GM19023 (cell line): Measurements from ENCODE around the gene DACH1.
"Not testable (repeated sequence)": the region's sequence is repeated elsewhere in the genome, so short reads cannot be mapped to it uniquely, and the experiment has no call there.

ENCODE experiments used
- ATAC-seq: cut with Tn5 transposase; IDR thresholded peaks from one replicate; pipeline ENCODE4 v1.9.1; 2021; ENCODE audit warnings: mild to moderate bottlenecking, moderate library complexity; ENCODE audit not compliant: unreplicated experiment

DACH1 gene

DNA sequence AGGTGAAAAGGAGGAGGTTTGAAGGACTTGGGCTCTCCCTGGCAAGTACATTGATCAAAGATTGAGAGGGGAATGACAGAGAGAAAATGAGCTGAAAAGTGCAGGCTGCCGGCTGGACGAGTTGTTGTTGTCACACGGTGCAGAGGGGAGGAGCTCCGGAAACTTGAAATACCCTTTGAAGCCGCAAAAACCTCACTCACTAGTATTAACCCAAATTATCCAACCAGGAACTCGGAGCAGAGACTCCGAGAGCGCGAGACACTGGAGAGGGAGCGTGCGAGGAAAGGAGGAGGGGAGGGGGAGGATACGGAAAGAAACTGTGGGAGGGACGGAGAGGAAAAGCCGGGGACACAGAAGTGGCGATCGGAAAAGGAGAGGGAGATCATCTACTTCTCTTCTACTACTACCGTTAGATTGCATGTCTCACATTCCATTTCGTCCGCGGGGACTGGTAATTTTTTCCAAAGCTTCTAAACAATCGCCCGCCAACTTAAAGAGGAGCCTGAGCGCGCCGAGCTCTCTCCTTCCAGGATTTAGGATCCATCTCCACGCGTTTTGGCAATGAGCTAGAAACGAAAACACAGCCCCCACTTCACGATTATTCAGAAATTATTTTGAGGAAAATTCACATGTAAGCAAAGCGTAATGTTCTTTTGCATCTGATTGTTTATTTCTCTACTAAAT, at the start of gene DACH1:
DACH1 (minus strand) TSS at position 74 of the 684 bp plus-strand sequence.
- ATAC-seq = no peak

DNA sequence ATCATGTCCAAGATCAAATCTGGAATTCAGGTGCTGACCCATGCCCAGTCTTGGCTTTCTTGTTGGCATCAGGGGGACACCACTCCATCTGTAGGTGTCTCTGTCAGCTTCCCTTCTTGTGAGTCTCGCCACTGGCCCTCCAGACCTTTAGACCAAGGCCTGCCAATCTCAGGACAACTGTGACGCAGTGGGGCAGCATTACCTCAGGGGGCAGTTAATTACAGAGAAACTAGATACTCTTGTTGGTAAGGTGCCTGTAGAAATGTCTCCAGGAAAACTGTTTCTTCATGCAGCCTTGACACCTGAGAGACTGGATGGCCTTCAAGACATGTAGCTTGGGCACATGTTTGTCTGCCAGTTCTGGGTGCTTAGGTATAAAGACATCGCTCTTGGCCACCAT, 46.7 kb upstream of the DACH1 start:
- no peak for ATAC-seq

DNA sequence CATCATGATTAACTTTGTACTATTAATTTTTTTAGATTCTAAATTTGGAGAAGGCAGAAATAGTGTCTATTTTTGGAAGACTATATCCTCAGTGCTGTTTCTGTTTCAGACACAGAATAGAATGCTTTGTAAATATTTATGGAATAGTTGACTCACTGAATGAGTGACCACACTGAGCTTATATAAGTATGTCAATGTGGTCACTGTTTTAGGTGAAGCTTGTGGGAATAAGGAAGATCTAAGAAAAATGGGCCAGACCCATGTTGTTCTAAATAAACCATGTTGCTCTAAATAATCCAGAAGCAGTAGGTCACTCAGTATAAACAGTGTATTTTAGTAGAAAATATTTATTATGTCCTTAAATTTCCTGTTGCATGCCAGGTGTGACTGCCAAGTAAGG, 45.5 kb upstream of the DACH1 start:
- no peak for ATAC-seq

DNA sequence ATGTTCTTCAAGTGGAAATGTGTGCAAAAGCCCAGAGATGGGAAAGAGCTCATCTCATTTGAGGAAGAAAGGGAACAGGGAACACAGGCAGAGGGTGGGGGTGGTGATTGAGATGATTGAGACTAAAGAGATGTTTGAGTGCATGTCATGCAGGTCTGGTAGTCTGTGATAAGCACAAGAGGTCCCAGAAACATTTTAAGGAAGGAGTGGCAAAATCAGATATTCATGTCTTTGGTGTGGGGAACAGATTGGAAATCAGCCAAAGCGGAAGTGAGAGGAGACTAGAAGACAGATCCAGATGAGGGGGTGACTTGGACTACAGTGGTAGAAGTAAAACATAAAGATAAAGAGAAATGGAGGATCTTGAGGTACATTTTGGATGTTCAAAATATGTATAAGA, 39.4 kb upstream of the DACH1 start:
- ATAC-seq = no peak

DNA sequence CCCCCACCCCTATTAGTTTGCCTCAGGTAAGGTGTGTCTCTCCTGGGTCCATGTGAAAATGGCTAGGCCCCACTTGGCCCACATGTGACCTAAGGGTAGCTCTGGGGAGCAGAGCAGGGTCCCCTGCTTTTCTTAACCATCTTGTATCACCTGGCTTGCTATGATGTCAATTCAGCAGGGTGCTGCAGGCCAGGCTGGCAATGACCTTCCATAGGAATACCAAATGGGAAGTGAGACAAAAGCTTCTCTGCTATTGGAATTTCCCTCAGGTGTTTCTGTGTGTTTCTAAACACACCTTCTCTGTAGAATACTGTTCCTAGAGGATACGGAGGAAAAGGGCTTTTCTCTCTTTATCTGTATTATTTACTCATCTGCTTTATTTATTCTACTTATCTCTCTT, 35.7 kb upstream of the DACH1 start:
- ATAC-seq = no peak

DNA sequence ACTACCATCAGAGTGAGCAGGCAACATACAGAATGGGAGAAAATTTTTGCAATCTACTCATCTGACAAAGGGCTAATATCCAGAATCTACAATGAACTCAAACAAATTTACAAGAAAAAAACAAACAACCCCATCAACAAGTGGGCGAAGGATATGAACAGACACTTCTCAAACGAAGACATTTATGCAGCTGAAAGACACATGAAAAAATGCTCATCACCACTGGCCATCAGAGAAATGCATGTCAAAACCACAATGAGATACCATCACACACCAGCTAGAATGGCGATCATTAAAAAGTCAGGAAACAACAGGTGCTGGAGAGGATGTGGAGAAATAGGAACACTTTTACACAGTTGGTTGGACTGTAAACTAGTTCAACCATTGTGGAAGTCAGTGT, 26.5 kb upstream of the DACH1 start:
- ATAC-seq = not testable (repeated sequence)

DNA sequence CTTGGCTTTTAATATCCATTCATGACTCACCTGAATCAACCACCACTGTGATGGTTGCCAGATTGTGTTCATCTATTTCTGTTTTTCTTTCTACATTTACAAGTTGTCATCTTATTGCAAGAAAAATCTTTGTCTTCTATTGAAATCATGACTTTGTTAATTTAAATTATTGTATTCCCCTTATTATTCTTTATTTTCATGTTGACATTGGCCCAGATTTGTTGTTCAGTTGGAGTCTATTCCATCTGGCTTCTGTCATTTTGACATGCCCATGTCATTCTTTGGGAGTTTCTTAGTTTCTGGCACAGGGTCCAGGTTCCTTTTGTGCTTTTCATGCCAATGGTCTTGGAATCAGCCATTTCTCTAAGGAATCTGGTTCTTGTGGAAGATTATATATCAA, 19.9 kb upstream of the DACH1 start:
- no peak for ATAC-seq

DNA sequence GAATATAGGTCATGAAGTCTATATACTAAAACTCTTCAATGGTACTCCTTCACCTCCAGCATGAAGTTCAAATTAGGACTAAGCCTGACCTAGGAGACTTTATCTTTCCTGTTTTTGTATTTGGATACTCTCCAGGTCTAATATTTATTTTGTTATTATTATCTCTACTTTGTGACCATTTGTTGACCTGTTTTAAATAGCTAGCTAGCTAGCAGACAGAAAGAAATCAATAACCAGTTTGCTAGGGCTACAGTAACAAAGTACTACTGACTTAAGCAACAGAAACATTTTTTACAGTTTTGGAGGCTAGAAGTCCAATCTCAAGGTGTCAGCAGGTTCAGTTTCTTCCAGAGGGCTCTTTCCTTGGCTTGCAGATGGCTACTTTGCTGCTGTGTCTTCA, 15.1 kb upstream of the DACH1 start:
- no peak for ATAC-seq

DNA sequence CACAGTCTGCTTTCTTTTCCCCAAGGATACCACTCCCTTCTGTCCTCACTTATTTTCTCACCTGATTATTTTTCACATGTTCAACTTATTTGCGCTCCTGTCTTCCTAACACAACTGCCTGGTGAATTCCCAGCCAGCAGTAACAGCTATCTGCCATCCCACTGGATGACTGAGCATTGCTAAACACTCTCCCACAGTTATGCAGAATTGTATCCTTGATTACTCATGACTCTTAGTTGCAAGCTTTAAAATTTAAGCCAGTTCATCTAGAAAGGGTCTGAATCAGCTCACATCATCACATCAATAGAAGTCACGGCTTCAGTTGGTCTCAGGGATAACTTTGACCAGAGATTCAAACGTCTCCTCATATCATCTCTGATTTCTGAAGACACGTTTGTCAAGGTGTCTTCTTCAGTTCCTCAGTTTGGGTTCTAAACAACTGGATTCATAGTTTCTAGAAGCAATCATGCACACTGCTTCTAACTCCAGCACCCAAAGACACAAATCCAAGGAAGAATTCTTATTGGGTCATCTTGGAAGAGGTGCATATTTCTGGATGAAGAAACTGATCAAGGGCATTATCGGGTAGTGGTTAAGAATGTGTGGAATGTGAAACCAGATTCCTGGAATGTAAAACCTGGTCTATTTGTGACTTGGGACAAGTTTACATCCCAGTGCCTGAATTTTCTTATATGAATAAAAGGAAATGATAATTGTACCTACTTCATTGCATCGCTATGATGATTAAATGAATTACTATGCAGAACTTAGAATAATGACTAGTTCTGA, 13.9 kb upstream of the DACH1 start:
- no peak for ATAC-seq

DNA sequence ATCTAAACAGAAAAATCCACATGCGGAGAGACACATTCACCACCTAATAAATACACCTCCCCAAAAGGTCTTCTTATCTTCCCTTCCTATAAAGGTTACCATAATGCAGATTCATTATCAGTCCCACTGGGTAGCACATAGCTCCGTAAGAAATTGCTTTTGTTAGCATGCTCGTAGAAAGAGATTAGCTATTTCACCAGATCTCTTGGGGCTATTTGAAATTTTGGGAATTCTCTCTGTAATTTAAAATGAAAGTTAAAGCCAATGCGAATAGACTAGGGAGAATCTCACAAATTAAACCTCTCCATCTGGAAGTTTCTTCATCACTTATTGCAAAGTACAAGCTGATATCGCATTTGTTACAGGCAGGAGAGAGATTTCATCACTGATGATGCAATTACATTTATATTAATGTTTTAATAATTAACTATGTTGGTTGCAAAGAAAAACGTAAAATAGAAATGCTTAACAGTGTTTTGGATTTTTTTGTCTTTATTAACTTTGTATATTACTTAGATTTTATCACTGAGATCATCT, 12.9 kb upstream of the DACH1 start:
- ATAC-seq = no peak

DNA sequence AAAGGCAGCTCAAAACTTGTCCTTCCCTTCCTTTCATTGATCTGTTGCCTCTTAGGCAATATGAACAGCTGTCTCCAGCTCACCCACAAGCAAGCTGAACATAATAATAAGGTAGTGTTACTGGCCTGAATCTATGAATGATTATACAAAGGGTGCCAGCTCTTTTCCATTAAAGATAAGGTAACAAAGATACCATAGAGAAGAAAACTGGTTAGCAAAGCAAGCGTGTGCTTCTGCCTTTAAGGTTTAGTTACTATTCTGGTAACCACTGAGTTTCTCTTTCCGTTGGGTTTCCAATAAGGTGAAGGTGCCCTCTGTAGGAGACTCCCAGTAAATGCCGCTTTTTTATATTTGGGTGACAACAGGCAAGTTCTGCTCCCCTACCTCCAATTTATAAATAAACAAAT, 12.1 kb upstream of the DACH1 start:
- ATAC-seq = peak; percentile 84

DNA sequence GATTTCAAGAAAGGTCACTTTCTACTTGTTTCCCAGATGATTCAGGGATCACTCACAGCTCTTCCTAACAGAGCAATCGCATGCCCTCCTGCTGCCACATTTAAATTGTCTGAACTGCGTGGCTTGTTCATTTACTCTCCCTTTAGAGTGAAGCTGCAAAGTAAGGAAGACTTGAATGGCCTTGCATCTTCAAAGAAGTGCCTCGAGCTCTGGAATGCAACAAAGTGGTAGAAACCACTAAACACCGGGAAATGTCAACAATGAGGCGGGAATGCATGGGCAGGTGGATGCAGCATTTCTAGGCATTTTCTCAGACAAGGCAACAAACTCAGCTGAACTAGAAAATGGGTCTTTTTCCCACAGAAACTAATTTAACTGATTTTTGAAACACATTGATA, 10.3 kb upstream of the DACH1 start:
- ATAC-seq = no peak

DNA sequence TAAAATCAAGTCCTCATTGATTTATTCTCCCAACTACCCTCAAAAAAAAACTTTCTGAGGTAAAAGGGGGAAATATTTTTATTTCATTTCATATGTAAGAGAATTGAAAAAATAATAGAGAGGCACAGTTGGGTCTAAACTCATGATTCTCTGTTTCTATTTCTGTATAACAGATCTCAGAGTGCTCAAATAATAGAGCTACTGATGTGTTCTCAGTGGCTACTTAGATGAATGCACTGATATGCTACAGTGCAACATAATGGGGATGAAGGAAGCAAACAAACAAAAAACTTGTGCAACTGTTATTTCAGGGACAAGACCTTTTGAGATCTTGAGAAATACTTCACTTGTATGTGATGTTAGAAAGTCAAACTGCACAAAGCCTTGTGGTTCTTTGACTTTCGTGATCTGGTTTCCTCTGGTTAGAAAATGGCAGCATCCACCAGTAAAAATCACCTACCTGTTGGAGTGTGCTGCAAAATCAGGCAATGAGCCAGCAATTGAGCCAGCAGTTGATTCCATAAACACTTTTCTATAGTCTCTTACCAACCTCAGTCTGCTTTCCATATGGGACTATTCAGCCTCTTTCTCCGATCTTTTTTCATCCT, 9.7 kb upstream of the DACH1 start:
- ATAC-seq = no peak

DNA sequence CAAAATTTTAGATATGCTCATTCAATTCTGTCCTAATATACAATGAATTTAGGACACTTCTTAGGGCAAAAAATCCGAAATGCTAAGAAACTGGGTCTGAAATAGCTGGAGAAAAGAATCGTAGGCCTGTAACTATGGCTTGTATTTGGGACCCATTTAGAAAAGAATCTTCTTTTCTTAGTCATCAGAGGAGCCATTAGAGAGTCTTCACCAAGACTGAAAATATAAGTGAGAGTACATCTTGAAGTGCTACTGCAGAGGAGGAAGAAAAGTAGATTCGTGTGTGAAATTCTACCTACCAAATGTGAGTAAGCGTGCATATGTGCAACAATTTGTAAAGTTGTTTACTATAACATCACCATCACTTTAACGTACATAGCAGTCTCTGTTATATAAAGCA, 8.8 kb upstream of the DACH1 start:
- ATAC-seq = no peak

DNA sequence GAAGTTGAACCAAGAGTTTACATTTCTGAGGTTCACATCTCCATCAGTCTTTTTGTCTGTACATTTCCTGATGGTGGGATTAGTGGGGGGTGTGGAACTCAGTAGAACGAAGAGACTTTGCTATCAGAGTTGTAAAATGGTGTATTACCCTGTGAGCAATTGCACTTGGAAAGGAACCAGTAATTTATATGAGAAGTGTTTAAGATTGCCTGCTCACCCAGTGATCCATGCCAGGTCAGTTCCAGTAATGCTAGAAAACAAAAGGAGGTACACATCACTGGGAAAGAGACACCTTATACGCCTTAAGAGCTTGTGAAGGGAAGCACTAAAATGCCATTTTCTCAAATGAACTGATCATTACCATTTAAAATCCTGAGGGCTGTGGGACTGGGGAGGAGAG, 7.5 kb upstream of the DACH1 start:
- no peak for ATAC-seq

DNA sequence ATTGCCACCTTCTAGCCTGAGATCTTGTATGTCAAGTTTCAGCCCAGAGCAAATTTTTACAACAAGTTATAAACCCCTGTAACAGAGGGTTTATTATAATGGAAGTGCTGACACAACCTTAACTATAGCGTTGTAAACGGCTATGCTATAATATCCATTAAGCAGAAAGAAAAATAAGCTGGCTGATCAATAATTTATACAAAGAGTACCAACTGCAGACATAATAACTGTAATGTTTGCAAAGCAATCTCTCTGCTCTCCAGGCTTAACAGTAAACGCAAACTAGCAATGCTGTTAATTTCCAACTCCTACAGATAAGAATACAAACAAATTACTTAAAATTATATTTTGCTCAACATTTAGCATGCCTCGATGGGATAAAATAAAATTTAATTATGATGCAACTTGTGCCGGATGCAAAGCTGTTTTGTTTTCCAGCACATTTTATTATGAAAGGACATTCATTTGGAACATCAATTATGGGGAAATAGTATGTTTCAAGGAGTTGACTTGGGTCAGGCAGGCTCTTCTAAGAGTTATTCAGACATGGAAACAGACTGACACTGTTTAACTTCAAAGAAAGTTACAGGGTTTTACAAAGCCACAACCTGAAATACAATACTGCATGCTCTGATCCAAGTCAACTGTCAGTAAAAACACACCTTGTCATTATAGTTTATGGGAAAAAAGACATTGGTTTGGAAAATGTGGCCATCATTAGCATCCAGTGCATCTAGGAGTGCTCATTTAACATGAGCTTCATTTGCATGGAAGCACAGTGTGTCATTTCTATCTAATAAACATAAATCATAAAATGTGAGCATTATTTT, 6.6 kb upstream of the DACH1 start:
- no peak for ATAC-seq

DNA sequence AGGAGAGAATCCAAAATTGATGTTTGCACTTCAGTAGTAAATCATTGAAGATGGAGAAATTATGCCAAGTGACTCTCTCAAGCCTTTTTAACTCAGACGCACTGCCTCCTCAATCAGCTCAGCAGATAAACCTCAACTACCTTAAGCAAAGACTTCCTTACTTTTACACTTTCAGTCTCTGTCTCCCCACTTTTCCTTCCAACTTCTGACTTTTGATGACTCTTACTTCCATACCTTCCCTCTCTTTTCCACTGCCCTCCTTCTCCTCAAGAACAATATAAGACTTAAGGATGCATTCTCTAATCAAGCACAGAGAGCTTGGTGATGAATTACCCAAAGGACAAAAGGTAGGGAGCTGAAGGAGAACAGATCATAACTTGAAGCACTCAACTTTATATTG, 4.8 kb upstream of the DACH1 start:
- no peak for ATAC-seq

DNA sequence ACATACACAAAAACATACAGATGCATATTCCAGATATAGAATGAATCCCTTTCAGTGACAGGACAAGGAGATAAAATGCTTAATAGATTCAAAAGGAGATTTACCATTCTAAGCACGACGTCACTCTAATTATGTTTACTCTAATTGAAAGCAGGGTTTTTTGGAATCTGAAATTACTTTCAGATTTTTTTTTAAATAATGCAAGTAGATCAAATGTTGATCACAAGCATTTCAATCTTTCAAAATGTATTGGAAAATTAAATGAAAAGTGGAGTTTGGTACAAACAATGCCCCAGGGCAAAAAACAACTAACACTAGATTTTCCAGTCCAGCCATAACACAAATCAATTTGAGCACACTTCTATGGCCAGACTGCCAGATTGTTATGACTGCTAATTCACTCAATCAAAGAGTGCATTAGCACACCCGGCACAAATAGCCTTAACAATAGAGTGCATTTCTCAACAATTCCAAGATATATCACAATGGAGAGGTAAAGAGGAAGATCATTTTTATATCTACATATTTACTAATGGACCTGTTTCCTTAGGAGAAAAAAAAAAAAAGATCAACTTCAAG, 4.3 kb upstream of the DACH1 start:
- ATAC-seq = no peak

DNA sequence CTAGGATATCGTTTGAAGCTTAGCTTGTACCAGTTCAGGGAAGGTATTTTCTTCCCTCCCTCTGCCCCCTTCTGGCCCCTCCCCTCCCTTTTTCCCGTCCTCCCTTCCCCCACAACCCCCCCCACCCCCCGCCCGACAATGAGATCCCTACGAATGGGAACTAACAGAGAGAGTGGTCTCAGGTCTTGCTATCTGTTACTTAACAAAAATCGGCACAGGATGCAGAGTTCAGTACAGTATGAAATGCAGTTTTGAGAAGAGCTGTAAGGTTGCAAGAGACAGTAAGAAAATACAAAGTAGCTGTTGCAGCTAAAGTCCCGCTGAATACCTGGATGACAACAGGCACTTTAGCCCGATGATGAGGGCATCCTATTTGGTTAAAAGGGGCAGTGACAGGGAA, 3.1 kb upstream of the DACH1 start:
- ATAC-seq = no peak

DNA sequence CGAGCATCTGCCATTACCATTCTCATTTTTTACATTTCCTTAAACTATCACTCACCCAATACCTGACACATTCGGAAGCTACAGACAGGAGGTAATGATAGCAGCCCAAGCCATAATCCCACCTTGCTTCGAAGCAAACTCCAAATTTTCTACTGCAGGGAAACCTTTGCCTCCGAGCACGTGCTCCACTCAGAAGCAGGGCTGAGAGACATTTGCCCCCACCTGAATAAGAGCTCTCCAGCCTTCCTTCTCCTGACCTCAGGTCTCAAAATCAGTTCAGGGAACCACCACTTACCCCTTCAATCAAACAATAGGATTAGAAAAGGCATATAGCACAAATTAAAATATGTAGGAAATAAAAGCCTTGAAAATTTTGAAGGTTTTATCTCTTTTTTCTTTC, 2.3 kb upstream of the DACH1 start:
- no peak for ATAC-seq
